Liver (tissue), 3 donors: ENCODE data around the gene NUDT14.

ENCODE experiments used
- CTCF ChIP-seq: fragments of 150-350 bp; IDR thresholded peaks from 2 replicates; pipeline ENCODE4 v1.5.1; 2017; ENCODE audit warnings: improper control_type of control experiment, low read depth, low read length; ENCODE audit not compliant: missing input control
- RAD21 ChIP-seq, 2 donors: IDR thresholded peaks; 2 replicates each; pipeline ENCODE4 v1.6.1; 2016; ENCODE audit warnings: antibody characterized with exemption in 2 of 2, mild to moderate bottlenecking in 2 of 2
- donor health status: healthy.
- donor health status: healthy.

GRCh38 chr14:105193916-105194782, 13.0 kb upstream of the NUDT14 start:
- TF ChIP-seq RAD21 (IDR thresholded peaks at IDR 0.05) (no peak), CTCF (no peak)
